AG10803 (cell line): ENCODE results near the gene SPHK1.

ENCODE experiments used
- DNase-seq: peaks from one replicate; pipeline ENCODE4 v3.0.0; 2010; ENCODE audit warnings: low read depth
- H3K4me3 ChIP-seq: 2 replicates; pipeline ENCODE4 v1.5.1; 2011; ENCODE audit warnings: mild to moderate bottlenecking, low read length, control low read depth
- TF ChIP-seq, protein P1 (sequence below): conservative IDR thresholded peaks from 2 replicates; pipeline ENCODE4 v1.5.1; 2011; ENCODE audit warnings: mild to moderate bottlenecking, low read length, control low read depth, inconsistent platforms

The SPHK1 gene

DNA sequence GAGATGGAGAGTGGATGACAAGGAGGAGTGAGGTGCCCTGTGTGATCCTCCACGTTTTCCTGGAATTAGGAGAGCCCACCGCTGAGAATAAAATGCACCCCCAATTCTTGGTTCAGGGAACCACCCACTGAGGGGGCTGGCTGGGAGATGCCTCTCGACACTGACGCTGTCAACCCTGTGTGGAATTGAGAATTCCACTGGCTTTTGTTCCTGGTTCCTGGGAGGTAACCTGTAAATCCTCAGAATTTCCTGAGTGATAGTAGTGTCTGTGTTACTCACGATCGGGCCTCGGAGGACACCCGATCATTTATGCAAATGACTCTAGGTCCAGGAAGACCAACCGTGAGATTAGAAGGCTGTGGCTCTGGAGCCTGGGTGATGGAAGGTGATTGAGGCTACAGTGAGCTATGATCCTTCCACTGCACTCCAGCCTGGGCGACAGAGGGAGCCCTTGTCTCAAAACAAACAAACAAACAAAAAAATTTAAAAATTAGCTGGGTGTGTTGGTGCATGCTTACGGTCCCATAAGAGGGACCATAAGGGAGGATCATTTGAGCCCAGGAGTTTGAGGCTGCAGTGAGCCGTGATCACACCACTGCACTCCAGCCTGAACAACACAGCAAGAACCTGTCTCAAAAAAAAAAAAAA lies 19.0 kb upstream of the SPHK1 start:
- DNase-seq, result peak; percentile 49
- TF ChIP-seq, protein P1, sequence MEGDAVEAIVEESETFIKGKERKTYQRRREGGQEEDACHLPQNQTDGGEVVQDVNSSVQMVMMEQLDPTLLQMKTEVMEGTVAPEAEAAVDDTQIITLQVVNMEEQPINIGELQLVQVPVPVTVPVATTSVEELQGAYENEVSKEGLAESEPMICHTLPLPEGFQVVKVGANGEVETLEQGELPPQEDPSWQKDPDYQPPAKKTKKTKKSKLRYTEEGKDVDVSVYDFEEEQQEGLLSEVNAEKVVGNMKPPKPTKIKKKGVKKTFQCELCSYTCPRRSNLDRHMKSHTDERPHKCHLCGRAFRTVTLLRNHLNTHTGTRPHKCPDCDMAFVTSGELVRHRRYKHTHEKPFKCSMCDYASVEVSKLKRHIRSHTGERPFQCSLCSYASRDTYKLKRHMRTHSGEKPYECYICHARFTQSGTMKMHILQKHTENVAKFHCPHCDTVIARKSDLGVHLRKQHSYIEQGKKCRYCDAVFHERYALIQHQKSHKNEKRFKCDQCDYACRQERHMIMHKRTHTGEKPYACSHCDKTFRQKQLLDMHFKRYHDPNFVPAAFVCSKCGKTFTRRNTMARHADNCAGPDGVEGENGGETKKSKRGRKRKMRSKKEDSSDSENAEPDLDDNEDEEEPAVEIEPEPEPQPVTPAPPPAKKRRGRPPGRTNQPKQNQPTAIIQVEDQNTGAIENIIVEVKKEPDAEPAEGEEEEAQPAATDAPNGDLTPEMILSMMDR, result peak; percentile 52
- no peak overlapping the region for H3K4me3 ChIP-seq

DNA sequence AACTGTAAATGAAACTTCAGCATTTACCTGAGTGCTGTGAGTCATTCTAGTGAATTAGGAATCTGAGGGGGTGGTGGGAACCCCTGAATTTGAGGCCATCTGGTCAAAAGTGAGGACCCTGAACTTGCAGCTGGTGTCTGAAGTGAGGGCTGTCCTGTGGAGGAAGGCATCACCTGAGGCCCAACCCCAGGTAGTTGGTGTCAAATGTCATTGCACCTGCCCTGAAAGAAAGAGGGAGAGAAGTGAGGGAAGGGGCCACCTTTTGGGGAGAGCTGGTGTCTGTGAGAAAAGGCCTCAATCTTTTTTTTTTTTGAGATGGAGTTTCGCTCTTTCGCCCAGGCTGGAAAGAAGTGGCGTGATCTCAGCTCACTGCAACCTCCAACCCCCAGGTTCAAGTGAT lies 18.2 kb upstream of the SPHK1 start:
- TF ChIP-seq, protein P1, result no peak
- DNase-seq, result no peak
- no peak overlapping the region for H3K4me3 ChIP-seq

DNA sequence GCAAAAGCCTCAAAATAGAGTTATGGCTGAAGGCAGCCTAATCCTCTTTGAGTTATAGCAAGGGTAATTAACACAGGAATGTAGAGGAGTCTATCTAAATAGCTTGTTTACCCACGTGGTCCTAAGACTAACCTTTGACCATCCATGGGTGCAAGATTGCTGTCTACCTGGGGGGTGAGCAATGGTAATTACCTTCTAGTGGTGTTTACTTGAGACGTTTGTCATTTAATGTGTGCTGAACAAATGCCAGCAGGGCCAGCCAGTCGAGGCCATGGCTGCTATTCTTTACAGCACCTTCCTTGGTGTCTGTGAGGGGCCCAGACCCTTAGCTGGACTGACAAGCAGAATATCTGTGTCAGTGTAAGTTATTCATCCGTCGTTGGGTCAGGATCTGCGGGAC lies 16.8 kb upstream of the SPHK1 start:
- TF ChIP-seq, protein P1, result no peak
- no peak for DNase-seq
- H3K4me3 ChIP-seq, result no peak overlapping the region

DNA sequence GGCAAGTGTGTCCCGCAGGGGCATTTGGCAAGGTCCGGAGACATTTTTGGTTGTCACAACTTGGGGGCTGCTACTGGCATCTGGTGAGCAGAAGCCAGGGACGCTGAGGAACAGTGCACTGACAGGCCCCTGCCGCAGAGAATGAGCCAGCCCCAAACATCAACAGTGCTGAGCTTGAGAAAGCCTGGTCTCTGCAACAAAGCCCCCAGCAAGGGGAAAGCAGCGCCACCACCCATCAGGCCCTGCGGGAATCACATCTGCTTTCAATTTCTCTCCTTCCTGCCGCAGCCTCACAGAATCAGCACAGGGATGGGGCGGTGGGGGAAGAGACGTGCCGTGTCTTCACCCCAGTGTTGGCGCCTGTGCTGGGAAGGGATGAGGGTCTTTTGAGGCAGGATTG lies 15.9 kb upstream of the SPHK1 start:
- DNase-seq, result peak; percentile 62
- no peak overlapping the region for H3K4me3 ChIP-seq

DNA sequence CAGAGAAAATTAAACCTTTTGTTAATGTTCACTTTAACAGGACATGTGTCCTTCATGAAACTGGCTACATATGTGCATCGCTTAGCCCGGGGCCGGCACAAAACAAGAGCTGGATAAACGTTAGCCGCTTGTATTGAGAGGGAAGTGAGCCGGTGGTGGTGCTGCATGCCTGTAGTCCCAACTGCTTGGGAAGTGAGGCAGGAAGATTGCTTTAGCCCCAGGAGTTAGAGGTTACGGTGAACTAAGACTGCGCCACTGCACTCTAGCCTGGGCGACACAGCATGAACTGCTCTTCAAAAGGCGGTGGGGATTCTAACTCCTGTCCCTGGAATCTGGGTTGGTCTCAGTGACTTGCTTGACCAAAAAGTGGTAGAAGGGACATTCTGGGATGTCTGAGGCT lies 15.0 kb upstream of the SPHK1 start:
- DNase-seq, result no peak
- no peak overlapping the region for H3K4me3 ChIP-seq
- TF ChIP-seq, protein P1, result no peak

More for the DNA sequence above, 15.9 kb upstream of the SPHK1 start:
- TF ChIP-seq, protein P1, result no peak

DNA sequence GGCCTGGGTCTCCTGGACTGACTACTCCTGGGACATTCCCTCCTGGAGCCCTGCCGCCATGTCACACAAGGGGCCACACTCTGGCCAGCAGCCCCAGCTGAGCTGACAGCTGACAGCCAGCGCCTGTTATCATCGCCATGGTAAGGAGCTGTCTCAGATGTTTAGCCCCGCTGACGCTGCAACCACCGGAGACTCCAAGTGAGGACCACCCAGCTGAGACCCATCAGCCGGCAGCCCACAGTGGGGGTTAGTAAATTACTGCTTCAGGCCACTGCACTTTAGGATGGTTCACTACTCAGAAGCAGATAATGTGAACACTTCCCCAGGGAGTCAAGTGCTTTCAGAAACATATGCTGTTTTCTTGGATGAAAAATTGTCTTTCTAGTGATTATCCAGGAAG lies 14.6 kb upstream of the SPHK1 start:
- DNase-seq, result no peak
- TF ChIP-seq, protein P1, result no peak
- no peak overlapping the region for H3K4me3 ChIP-seq

DNA sequence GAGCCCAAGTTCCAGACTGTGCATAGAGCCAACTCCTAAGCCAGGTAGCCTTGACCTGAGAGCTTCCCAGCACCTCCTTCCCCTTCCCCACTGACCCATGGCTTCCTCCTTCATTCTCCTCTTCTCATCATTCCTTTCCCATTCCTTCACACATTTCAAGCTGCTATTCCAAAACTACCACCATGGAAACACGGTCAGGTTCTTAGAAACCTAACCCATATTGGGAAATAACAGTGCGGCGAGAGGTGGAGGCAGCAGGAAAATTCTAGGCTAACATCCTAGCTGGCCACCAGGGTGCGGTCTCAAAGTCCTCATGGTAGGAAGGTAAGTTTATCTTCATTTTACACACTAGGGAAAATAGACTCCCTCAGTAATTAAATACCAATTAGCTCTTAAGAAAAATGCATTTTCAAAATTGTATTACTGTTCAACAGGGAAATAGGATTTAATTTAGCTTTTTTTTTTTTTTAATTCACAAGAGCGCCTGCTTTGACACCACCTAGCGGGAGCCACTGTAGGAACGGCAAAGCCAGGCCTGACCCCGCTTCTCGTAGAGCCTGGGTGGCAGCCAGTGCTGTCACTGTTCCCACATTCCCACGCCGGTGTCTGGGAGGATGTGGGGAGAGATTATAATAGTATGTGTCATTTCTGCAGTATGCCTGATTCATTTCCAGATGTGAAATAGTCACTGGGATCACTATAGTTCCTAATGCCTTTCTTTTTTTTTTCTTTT lies 14.0 kb upstream of the SPHK1 start:
- TF ChIP-seq, protein P1, result peak; percentile 71
- peak; percentile 99 for DNase-seq
- no peak overlapping the region for H3K4me3 ChIP-seq
